Caco-2 (cell line): Measurements from ENCODE around the gene SLC6A18. TPM values are rescaled to one million over a fixed set of nuclear protein-coding genes. Genes with fewer than 3 reads are reported as not detected.

Experiments
- BruUV-seq: library from RNA; stranded (reverse); fragments of 400-500 nt; replicated peaks from 2 replicates; lab custom pipeline; 2021; lab: Mats Ljungman, UMichigan
- CTCF ChIA-PET: fragments of 300-600 bp; sonication (Branson Sonifier 250); formaldehyde crosslinking; loops from one replicate; lab custom pipeline; 2022; ENCODE audit warnings: antibody characterized with exemption; lab: Charles Lee
- POLR2A ChIA-PET: fragments of 300-600 bp; sonication (Branson Sonifier 250); formaldehyde crosslinking; loops from one replicate; lab custom pipeline; 2022; ENCODE audit warnings: antibody characterized with exemption; lab: Charles Lee
- DNase-seq, 2 experiments: peaks; one replicate each; pipeline versions ENCODE4 v3.0.0 to v3.0.0-alpha.2; 2020 to 2022
- H3K27me3 ChIP-seq: replicated peaks from 2 replicates; pipeline ENCODE4 v1.6.0; 2011; ENCODE audit warnings: low read length; ENCODE audit not compliant: control insufficient read depth, insufficient read depth
- H3K36me3 ChIP-seq: 2 replicates; pipeline ENCODE4 v1.5.1; 2011; ENCODE audit warnings: low read length; ENCODE audit not compliant: control insufficient read depth, insufficient read depth
- H3K4me1 ChIP-seq: fragments of 250-450 bp; sonication (Bioruptor Pico); 2 replicates; pipeline ENCODE4 v1.5.1; 2020; ENCODE audit warnings: mild to moderate bottlenecking
- H3K4me3 ChIP-seq: 2 replicates; pipeline ENCODE4 v1.5.1; 2011; ENCODE audit warnings: low read depth, mild to moderate bottlenecking, control low read depth, low read length
- H3K9me3 ChIP-seq: fragments of 250-450 bp; sonication (Bioruptor Pico); 2 replicates; pipeline ENCODE4 v1.5.1; 2020; ENCODE audit warnings: mild to moderate bottlenecking, moderate library complexity
- H3K27ac Mint-ChIP-seq: one replicate; pipeline ENCODE4 v1.8.0; 2022; ENCODE audit warnings: mixed read lengths; ENCODE audit not compliant: unreplicated experiment
- H3K27me3 Mint-ChIP-seq: one replicate; pipeline ENCODE4 v1.8.0; 2022; ENCODE audit warnings: mixed read lengths; ENCODE audit not compliant: insufficient read depth, unreplicated experiment
- H3K36me3 Mint-ChIP-seq: one replicate; pipeline ENCODE4 v1.8.0; 2022; ENCODE audit warnings: mild to moderate bottlenecking, mixed read lengths; ENCODE audit not compliant: insufficient read depth, unreplicated experiment
- H3K4me1 Mint-ChIP-seq: one replicate; pipeline ENCODE4 v1.8.0; 2022; ENCODE audit warnings: low read depth, mixed read lengths; ENCODE audit not compliant: unreplicated experiment
- H3K4me3 Mint-ChIP-seq: one replicate; pipeline ENCODE4 v1.8.0; 2022; ENCODE audit warnings: mild to moderate bottlenecking, moderate library complexity, mixed read lengths; ENCODE audit not compliant: unreplicated experiment
- H3K9me3 Mint-ChIP-seq: one replicate; pipeline ENCODE4 v1.8.0; 2022; ENCODE audit warnings: mixed read lengths; ENCODE audit not compliant: unreplicated experiment
- CTCF ChIP-seq, 2 experiments: fragments of 200-600 bp in 1 of 2; IDR thresholded peaks; 1 replicate in 1 of 2; 2 replicates in 1 of 2; pipeline versions ENCODE4 v1.5.1 to v1.8.0; 2011 to 2022; ENCODE audit warnings: antibody characterized with exemption in 1 of 2, control low read depth in 1 of 2, inconsistent platforms in 1 of 2, low read depth in 1 of 2, low read length in 1 of 2, mild to moderate bottlenecking in 1 of 2, moderate library complexity in 1 of 2; ENCODE audit not compliant: insufficient read depth in 1 of 2, severe bottlenecking in 1 of 2, unreplicated experiment in 1 of 2
- intact Hi-C: fragments of 100-400 bp; cut with micrococcal nuclease; formaldehyde crosslinking; loops from one replicate; pipeline ENCODE4 v1.10.0; 2022; ENCODE audit not compliant: unreplicated experiment
- total RNA-seq: library from RNA; stranded (reverse); gene quantifications from 2 replicates; pipeline ENCODE4 v1.2.3, GENCODE V29; 2022

SLC6A18 gene
- total RNA-seq, 1 experiment from 2014 or later = not detected

GRCh38 chr5:1256776-1257175, 31.6 kb downstream of the SLC6A18 start:
- Mint-ChIP-seq H3K4me1 (peaks cover 6% of the 10 kb centered on the region), H3K9me3 (no peaks in the 10 kb centered on the region), H3K27me3 (no peaks in the 10 kb centered on the region), H3K27ac (no peak overlapping the region), H3K4me3 (no peak overlapping the region), H3K36me3 (peaks cover 18% of the 10 kb centered on the region)
- peaks cover 4% of the 10 kb centered on the region for H3K4me1 ChIP-seq
- H3K27me3 ChIP-seq = no peaks in the 10 kb centered on the region
- ChIA-PET POLR2A (no interaction called here), CTCF (no interaction called here)
- no peak for TF ChIP-seq CTCF (IDR thresholded peaks at IDR 0.05; ENCODE audit: insufficient read depth in 1 of 2, low read depth in 1 of 2, low read length in 1 of 2, severe bottlenecking in 1 of 2, unreplicated experiment in 1 of 2)
- H3K4me3 ChIP-seq = no peak overlapping the region
- no peaks in the 10 kb centered on the region for H3K36me3 ChIP-seq
- intact Hi-C loops = no loop called here
- no peak for DNase-seq
- H3K9me3 ChIP-seq = no peaks in the 10 kb centered on the region
- no TSS peak for BruUV-seq

GRCh38 chr5:1257363-1257762, 32.2 kb downstream of the SLC6A18 start:
- H3K4me3 Mint-ChIP-seq = no peak overlapping the region
- H3K9me3 ChIP-seq = no peaks in the 10 kb centered on the region
- ChIA-PET CTCF (no interaction called here), POLR2A (no interaction called here)
- H3K4me3 ChIP-seq = no peak overlapping the region
- no peaks in the 10 kb centered on the region for H3K27me3 Mint-ChIP-seq
- no peaks in the 10 kb centered on the region for H3K4me1 ChIP-seq
- peaks cover under 1% of the 10 kb centered on the region for H3K4me1 Mint-ChIP-seq
- no peak for TF ChIP-seq CTCF (IDR thresholded peaks at IDR 0.05; ENCODE audit: insufficient read depth in 1 of 2, low read depth in 1 of 2, low read length in 1 of 2, severe bottlenecking in 1 of 2, unreplicated experiment in 1 of 2)
- no peaks in the 10 kb centered on the region for H3K9me3 Mint-ChIP-seq
- H3K27ac Mint-ChIP-seq = no peak overlapping the region
- no TSS peak for BruUV-seq
- H3K36me3 ChIP-seq = no peaks in the 10 kb centered on the region
- DNase-seq = no peak
- peaks cover 18% of the 10 kb centered on the region for H3K36me3 Mint-ChIP-seq
- intact Hi-C loops = no loop called here
- H3K27me3 ChIP-seq = no peaks in the 10 kb centered on the region

- H3K27me3 ChIP-seq = no peaks in the 10 kb centered on the region
- H3K36me3 ChIP-seq = no peaks in the 10 kb centered on the region
- Mint-ChIP-seq H3K4me3 (no peak overlapping the region), H3K4me1 (no peaks in the 10 kb centered on the region), H3K36me3 (peaks cover 18% of the 10 kb centered on the region), H3K9me3 (no peaks in the 10 kb centered on the region), H3K27ac (no peak overlapping the region), H3K27me3 (no peaks in the 10 kb centered on the region)
- H3K9me3 ChIP-seq = no peaks in the 10 kb centered on the region
- intact Hi-C loops = no loop called here
- CTCF ChIA-PET = no interaction called here
- DNase-seq = no peak
- no peak overlapping the region for H3K4me3 ChIP-seq
- POLR2A ChIA-PET = no interaction called here
- no TSS peak for BruUV-seq
- H3K4me1 ChIP-seq = no peaks in the 10 kb centered on the region
- no peak for TF ChIP-seq CTCF (IDR thresholded peaks at IDR 0.05; ENCODE audit: insufficient read depth in 1 of 2, low read depth in 1 of 2, low read length in 1 of 2, severe bottlenecking in 1 of 2, unreplicated experiment in 1 of 2)
These were observed 32.7 kb downstream of the SLC6A18 start for GRCh38 chr5:1257841-1258240.
